NCI-H2107 treated with DMSO at 0.1 percent for 48 hours (cell line): ENCODE data around the gene CLIP3.
"Not testable (repeated sequence)": the region's sequence is repeated elsewhere in the genome, so short reads cannot be mapped to it uniquely, and the experiment has no call there.

Source experiments
- DNase-seq: peaks from one replicate; lab custom pipeline; 2025; ENCODE audit not compliant: unreplicated experiment; lab: John Stamatoyannopoulos, UW

CLIP3 gene

GRCh38 chr19:36032251-36033104, at the start of gene CLIP3:
TSS of gene CLIP3 (minus strand) at chr19:36032873. CDS start at chr19:36032357, 516 bp downstream.
- DNase-seq = peak; percentile 43

- DNase-seq = no peak
These were observed 49.2 kb upstream of the CLIP3 start for GRCh38 chr19:36081894-36082293.

- no peak for DNase-seq
These were observed 48.7 kb upstream of the CLIP3 start for GRCh38 chr19:36081385-36081784.

- DNase-seq = no peak
These were observed 46.8 kb upstream of the CLIP3 start for GRCh38 chr19:36079389-36079945.

- DNase-seq = no peak
These were observed 40.6 kb upstream of the CLIP3 start for GRCh38 chr19:36073121-36073876.

GRCh38 chr19:36072081-36072480, 39.4 kb upstream of the CLIP3 start:
- no peak for DNase-seq

GRCh38 chr19:36068810-36069499, 36.3 kb upstream of the CLIP3 start:
- not testable (repeated sequence) for DNase-seq

- DNase-seq = no peak
These were observed 35.0 kb upstream of the CLIP3 start for GRCh38 chr19:36067681-36068080.

GRCh38 chr19:36064826-36065225, 32.2 kb upstream of the CLIP3 start:
- no peak for DNase-seq

GRCh38 chr19:36061367-36061766, 28.7 kb upstream of the CLIP3 start:
- DNase-seq = no peak

- peak; percentile 21 for DNase-seq
These were observed 27.8 kb upstream of the CLIP3 start for GRCh38 chr19:36060430-36060829.

GRCh38 chr19:36059180-36059910, 26.7 kb upstream of the CLIP3 start:
- no peak for DNase-seq

GRCh38 chr19:36058481-36059179, 26.0 kb upstream of the CLIP3 start:
- DNase-seq = peak; percentile 18

- DNase-seq = peak; percentile 96
These were observed 22.3 kb upstream of the CLIP3 start, which contains the start of gene WDR62 for GRCh38 chr19:36054733-36055686. TSS of gene WDR62 (plus strand) at chr19:36054897. CDS start at chr19:36054972, 75 bp downstream.

GRCh38 chr19:36054119-36054732, 21.6 kb upstream of the CLIP3 start, which contains the start of gene THAP8:
TSS of gene THAP8 (minus strand) at chr19:36054285. CDS start at chr19:36054217, 68 bp downstream.
- peak; percentile 96 for DNase-seq

- peak; percentile 30 for DNase-seq
These were observed 19.0 kb upstream of the CLIP3 start for GRCh38 chr19:36051637-36052036.

GRCh38 chr19:36051236-36051635, 18.6 kb upstream of the CLIP3 start:
- DNase-seq = no peak

GRCh38 chr19:36049080-36049698, 16.5 kb upstream of the CLIP3 start:
- DNase-seq = no peak
